GM10248 (cell line): ENCODE results near the gene KCNMA1.
"Not testable (repeated sequence)": the region's sequence is repeated elsewhere in the genome, so short reads cannot be mapped to it uniquely, and the experiment has no call there.

Experiments
- CTCF ChIA-PET: fragments of 300-600 bp; sonication (Branson Sonifier 250); formaldehyde crosslinking; extraction: SDS; loops from one replicate; lab custom pipeline; 2021; ENCODE audit warnings: antibody characterized with exemption; lab: Yijun Ruan, JAX
- POLR2A ChIA-PET: fragments of 350-650 bp; sonication (Branson Sonifier 250); formaldehyde crosslinking; extraction: SDS; loops from one replicate; lab custom pipeline; 2020; ENCODE audit warnings: antibody characterized with exemption; lab: Yijun Ruan, JAX
- DNase-seq: peaks from one replicate; pipeline ENCODE4 v3.0.0; 2012; ENCODE audit errors: extremely low spot score
- TF ChIP-seq, protein P1 (sequence below): IDR thresholded peaks from 2 replicates; pipeline ENCODE4 v1.5.1; 2012; ENCODE audit warnings: mild to moderate bottlenecking, low read depth; ENCODE audit errors: extremely low read depth, missing control alignments, control extremely low read depth

Gene KCNMA1

DNA sequence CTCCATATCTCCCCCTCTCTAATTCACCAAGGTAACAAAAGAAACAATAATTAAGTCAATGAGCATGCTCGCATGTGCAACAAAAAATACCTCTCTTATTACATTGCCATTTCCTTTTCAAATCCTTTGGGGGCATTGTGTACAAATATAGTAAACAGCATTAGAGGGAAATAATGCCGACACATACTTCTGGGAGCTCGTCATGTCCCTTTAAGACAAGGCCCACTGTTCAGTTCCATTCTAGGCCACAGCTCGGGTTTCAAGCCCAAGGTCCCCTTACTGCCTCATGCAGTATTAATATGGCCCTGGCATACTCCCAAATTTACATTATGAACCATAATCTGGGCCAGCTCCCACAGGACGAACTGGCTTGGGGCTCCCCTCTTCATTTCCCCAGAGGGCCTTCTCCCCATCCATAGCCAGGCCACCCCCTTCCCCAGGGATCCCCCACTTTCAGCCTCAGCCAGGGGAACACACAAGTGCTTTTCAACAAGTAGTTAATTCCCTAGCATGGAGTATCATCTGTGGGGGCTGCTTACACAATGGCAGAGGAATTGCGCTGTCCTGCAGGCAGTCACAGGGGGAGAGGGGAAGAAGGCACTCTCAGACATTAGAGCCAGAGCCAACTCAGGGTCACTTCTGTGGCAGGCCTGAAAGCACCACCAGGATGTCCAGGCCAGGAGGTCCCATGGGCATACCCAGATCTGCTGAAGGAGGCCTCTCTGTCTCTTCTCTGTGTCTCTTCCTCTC is 110.6 kb downstream of the KCNMA1 start:
- ChIA-PET POLR2A (no interaction called here), CTCF (interaction anchor here (1.2 kb wide), 1 partner anchor 55 kb away, joined by 3 read pairs; no protein-coding TSS in a partner anchor)
- no peak for DNase-seq
- TF ChIP-seq, protein P1, sequence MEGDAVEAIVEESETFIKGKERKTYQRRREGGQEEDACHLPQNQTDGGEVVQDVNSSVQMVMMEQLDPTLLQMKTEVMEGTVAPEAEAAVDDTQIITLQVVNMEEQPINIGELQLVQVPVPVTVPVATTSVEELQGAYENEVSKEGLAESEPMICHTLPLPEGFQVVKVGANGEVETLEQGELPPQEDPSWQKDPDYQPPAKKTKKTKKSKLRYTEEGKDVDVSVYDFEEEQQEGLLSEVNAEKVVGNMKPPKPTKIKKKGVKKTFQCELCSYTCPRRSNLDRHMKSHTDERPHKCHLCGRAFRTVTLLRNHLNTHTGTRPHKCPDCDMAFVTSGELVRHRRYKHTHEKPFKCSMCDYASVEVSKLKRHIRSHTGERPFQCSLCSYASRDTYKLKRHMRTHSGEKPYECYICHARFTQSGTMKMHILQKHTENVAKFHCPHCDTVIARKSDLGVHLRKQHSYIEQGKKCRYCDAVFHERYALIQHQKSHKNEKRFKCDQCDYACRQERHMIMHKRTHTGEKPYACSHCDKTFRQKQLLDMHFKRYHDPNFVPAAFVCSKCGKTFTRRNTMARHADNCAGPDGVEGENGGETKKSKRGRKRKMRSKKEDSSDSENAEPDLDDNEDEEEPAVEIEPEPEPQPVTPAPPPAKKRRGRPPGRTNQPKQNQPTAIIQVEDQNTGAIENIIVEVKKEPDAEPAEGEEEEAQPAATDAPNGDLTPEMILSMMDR, result no peak

DNA sequence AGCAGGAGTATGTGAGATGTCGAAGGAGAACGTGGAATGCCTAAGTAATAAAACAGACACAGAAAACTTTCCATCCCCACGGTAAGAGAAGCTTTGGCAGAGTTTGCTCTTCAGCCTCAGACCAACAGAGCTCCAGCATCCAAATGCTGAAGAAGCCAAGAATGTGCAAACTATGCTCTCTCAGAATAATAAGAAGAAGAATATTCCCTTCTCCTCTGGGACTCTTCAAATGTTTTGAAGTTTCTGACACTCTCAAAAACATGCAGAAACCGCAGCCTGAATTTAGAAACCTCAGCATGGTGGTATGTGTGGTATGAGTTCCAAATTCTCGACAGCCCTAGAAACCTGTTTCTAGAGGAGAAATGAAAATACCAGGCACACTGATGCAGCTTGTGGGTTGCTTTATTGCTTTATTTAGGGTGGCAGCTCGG is 113.3 kb downstream of the KCNMA1 start:
- ChIA-PET POLR2A (no interaction called here), CTCF (interaction anchor here (1.2 to 3.7 kb wide), 6 partner anchors 9 to 118 kb away, joined by 3 to 13 read pairs (median 4); no protein-coding TSS in a partner anchor)
- no peak for DNase-seq
- TF ChIP-seq, protein P1, result no peak

DNA sequence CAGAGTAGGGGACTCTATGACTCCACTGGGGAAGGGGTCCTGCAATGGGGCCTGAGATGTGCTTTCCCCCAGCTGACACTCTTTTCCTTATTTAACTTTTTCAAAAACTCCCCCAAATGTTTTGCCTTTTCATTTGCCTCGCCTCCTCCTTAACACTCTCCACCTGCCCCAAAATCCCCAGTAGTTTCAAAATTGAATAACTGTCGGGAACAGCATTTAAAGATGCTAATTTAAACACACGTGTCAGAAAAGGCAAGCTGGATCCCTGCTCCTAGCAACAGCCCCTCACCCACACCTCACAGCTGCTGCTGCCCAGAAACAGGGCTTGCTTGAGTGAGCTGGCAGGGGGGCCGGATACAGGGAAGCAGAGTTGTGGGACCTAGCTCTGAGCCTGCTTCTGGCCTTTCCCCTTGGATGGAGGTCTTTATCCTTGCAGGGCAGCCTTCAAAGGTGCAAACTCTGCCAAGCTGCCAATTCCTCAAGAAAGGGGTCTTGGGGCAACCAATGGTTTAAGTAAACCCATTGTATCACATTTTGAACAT is 115.3 kb downstream of the KCNMA1 start:
- ChIA-PET CTCF (interaction anchor here (0.6 to 3.7 kb wide), 4 partner anchors 9 to 17 kb away, joined by 3 to 13 read pairs (median 4); no protein-coding TSS in a partner anchor), POLR2A (no interaction called here)
- TF ChIP-seq, protein P1, result no peak
- DNase-seq, result no peak

DNA sequence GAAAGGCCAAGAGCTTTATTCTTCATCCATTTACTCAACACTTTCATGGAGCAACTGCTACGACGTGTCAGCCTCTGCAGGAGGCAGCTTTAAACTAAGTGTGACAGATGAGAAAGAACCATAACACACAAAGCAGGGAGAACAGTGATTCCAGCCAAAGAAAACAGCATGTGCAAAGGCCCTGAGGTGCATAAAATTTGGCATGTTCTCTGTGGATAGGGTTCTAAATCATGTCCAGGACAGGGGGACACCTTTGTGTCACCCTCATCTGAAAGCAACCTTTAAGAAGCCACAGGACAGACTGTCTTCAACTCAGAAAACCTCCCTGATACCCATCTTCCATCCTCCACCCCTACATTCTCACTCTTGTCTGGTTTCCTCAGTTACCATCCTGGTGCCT is 116.6 kb downstream of the KCNMA1 start:
- DNase-seq, result no peak
- POLR2A ChIA-PET, result no interaction called here
- TF ChIP-seq, protein P1, result no peak
- CTCF ChIA-PET, result no interaction called here

DNA sequence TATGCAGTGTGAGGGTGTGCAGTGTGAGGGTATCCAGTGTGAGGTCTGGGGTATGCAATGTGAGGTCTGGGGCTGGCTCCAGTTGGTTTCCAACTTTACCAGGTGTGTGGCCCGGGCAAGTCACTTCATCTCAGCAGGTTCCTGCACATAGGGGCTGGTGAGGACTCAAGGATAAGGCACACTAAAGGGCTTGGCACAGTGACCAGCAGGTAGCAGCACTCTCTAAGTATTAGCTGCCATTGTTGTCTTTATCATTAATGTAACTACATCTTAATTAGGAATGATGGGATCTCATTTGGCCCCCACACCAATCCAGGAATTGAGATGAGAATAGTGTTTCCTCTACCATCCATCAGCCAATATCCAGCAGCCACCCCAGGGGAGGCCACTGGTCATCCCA is 117.3 kb downstream of the KCNMA1 start:
- no peak for DNase-seq
- CTCF ChIA-PET, result no interaction called here
- TF ChIP-seq, protein P1, result no peak

DNA sequence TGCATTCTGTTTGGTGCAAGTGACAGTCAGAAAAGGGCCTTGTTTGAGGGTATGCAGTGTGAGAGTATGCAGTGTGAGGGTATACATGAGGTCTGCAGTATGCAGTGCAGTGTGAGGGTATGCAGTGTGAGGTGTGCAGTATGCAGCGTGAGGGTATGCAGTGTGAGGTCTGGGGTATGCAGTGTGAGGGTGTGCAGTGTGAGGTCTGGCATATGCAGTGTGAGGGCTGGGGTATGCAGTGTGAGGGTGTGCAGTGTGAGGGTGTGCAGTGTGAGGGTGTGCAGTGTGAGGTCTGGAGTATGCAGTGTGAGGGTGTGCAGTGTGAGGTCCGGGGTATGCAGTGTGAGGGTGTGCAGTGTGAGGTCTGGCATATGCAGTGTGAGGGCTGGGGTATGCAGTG is 117.8 kb downstream of the KCNMA1 start:
- POLR2A ChIA-PET, DNase-seq, CTCF ChIA-PET: not testable (repeated sequence)

More for the DNA sequence above, 117.3 kb downstream of the KCNMA1 start:
- POLR2A ChIA-PET, result no interaction called here

DNA sequence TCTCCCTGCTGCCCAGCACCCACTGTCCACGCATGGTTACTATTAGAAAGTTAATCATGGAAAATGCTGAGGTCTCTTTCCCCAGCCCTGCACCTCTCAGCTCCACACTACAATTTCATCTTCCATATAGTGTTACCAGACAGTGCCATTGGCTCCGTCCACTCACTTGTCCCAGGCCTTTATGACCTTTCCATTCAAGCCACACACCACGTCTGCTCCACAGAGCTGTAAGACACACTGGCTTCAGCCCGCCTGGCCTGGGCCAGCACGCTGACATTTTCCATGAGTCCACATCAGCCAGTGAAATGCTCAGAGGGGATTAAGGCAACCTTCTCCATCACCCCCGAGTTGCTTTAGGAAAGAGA is 118.7 kb downstream of the KCNMA1 start:
- ChIA-PET CTCF (interaction anchor here (1.1 kb wide), 1 partner anchor 17 kb away, joined by 3 read pairs; no protein-coding TSS in a partner anchor), POLR2A (no interaction called here)
- no peak for DNase-seq
- TF ChIP-seq, protein P1, result no peak
